PFSK-1 (cell line): Measurements from ENCODE around the gene CCL19.

Source experiments
- FOXP2 ChIP-seq: optimal IDR thresholded peaks from 2 replicates; pipeline ENCODE3; 2011; ENCODE audit warnings: borderline replicate concordance, control low read depth, inconsistent platforms; ENCODE audit not compliant: insufficient read depth; ENCODE audit errors: extremely low read length, extremely low read depth
- POLR2AphosphoS5 ChIP-seq: IDR thresholded peaks from 2 replicates; pipeline ENCODE4 v1.6.1; 2012; ENCODE audit warnings: low read depth, mild to moderate bottlenecking, control low read depth, low read length, moderate library complexity
- SIN3A ChIP-seq: IDR thresholded peaks from 2 replicates; pipeline ENCODE4 v1.6.1; 2012; ENCODE audit warnings: mild to moderate bottlenecking, low read length, moderate library complexity, borderline replicate concordance; ENCODE audit not compliant: insufficient read depth
- TAF1 ChIP-seq: IDR thresholded peaks from 2 replicates; pipeline ENCODE4 v1.6.1; 2012; ENCODE audit warnings: low read length, control low read depth, borderline replicate concordance; ENCODE audit not compliant: insufficient read depth
- TF ChIP-seq, protein P1 (sequence below), 2 experiments: IDR thresholded peaks; 2 replicates each; pipeline versions ENCODE4 v1.6.1 to v1.8.0; 2011 to 2012; ENCODE audit warnings: low read depth in 2 of 2, low read length in 2 of 2, control low read depth in 1 of 2, inconsistent platforms in 1 of 2, mild to moderate bottlenecking in 1 of 2, moderate library complexity in 1 of 2; ENCODE audit not compliant: insufficient read depth in 1 of 2

Gene CCL19

DNA sequence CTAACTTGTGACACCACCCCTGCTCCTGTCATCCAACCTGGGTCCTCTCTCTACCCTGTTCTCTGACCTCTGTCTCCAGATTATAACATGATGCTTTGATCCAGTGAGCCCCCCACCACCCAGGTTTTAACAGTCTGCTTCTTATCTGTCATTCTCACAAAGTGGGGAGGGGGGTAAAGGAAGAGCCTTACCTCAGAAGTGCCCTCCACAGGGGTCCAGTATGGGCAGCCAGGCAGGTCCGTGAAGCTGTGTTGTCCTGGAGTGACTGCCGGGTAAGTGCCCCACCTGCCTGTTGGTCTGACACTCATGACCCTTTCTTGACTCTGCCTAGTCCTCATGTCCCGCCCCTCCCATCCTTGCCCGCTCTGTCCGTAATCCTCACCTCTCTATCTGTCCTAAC, 35.7 kb downstream of the CCL19 start:
- no peak for TF ChIP-seq POLR2AphosphoS5

DNA sequence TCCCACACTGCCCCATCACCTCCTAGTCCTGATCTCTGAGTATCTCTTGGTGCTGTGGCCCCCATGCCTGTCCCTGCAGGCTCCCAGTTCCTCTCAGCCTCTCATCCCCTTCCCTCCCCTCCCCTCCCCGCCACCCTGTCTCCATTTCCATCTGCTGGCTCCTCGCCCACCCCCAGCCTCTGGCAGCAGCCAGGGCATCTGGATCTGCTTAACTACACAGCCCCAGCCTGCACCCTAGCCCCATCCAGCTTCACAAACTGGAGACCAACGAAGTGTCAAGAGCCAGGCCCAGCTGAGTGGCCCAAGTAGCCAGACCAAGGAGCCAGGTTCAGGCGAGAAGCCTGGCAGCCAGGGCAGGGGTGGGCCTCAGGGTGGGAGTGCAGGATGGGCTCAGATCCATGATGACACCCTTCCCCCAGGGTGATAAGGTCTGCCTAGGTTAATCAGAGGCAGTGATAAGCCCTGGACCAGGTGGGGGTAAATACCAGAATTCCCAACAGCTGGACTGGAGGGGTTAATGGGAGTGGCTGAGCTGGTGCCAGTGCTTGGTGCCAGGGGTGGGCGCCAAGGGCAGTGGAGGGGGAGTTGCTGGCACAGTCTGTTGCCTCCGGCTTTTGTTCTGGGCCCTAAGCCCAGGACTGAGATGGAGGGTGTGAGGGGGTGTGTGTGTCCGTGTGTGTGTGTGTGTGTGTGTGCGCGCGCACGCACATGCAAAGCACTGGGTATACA, 36.6 kb downstream of the CCL19 start:
- TF ChIP-seq SIN3A = no peak
- TF ChIP-seq, protein P1, sequence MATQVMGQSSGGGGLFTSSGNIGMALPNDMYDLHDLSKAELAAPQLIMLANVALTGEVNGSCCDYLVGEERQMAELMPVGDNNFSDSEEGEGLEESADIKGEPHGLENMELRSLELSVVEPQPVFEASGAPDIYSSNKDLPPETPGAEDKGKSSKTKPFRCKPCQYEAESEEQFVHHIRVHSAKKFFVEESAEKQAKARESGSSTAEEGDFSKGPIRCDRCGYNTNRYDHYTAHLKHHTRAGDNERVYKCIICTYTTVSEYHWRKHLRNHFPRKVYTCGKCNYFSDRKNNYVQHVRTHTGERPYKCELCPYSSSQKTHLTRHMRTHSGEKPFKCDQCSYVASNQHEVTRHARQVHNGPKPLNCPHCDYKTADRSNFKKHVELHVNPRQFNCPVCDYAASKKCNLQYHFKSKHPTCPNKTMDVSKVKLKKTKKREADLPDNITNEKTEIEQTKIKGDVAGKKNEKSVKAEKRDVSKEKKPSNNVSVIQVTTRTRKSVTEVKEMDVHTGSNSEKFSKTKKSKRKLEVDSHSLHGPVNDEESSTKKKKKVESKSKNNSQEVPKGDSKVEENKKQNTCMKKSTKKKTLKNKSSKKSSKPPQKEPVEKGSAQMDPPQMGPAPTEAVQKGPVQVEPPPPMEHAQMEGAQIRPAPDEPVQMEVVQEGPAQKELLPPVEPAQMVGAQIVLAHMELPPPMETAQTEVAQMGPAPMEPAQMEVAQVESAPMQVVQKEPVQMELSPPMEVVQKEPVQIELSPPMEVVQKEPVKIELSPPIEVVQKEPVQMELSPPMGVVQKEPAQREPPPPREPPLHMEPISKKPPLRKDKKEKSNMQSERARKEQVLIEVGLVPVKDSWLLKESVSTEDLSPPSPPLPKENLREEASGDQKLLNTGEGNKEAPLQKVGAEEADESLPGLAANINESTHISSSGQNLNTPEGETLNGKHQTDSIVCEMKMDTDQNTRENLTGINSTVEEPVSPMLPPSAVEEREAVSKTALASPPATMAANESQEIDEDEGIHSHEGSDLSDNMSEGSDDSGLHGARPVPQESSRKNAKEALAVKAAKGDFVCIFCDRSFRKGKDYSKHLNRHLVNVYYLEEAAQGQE (IDR thresholded peaks at IDR 0.05; ENCODE audit: insufficient read depth in 1 of 2, low read depth in 2 of 2, low read length in 2 of 2) = no peak
- no peak for TF ChIP-seq POLR2AphosphoS5
- no peak for TF ChIP-seq FOXP2
- no peak for TF ChIP-seq TAF1

DNA sequence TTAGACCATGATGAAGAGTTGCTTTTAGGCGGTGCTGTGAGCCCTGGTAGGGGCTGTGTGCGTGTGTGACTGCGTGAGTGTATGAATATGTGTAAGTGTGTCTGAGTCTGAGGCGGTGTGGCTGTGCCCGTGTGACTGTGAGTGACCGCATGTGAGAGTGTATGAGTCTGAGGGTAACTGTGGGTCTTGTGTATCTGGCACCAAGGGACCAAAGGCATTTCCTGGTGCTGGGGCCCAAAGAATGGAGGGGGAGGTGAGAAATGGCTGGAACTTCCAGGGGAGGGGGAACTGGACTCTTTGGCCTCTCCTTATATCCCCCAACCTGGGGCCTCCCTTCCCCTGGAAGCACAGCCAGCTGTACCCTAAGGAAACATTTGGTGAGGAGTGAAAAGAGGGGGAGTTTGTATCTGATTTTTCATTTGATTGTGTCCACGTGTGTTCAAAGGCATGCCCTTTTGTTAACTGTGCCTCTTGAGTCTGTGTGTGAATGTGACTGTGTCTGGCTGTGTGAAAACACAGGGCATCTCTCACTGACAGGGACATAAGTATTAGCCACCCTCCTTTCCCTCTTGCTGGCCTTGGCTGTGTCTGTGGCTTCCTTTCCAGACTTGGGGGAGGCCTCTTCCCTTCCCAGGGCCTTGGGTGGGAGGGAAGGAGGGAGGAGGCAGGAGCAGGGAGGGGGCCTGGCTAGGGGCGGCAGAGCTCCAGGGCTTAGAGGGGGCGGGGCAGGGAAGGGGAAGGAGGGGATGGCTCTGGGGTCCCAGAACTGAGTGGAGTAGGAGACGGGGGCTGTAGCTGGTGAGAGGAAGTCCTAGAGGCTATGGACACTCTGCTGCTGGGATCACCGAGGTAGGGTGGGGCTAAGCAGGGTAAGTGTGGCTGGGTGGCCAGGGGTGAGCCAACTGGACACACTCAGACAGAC, 37.7 kb downstream of the CCL19 start:
- TF ChIP-seq FOXP2 (no peak), TAF1 (no peak), SIN3A (no peak), POLR2AphosphoS5 (no peak)
- TF ChIP-seq, protein P1 (IDR thresholded peaks at IDR 0.05; ENCODE audit: insufficient read depth in 1 of 2, low read depth in 2 of 2, low read length in 2 of 2) = no peak

- TF ChIP-seq, protein P1 (IDR thresholded peaks at IDR 0.05; ENCODE audit: insufficient read depth in 1 of 2, low read depth in 2 of 2, low read length in 2 of 2) = no peak
- no peak for TF ChIP-seq TAF1
- TF ChIP-seq POLR2AphosphoS5 = no peak
- TF ChIP-seq SIN3A = no peak
Observed at GRCh38 chr9:34652602-34653000, 38.5 kb downstream of the CCL19 start.

GRCh38 chr9:34651876-34652601, 39.0 kb downstream of the CCL19 start, which contains the start of gene IL11RA:
TSS of gene IL11RA (plus strand) at chr9:34652185. CDS start at chr9:34655218, 3,033 bp downstream.
- TF ChIP-seq, protein P1 (IDR thresholded peaks at IDR 0.05; ENCODE audit: insufficient read depth in 1 of 2, low read depth in 2 of 2, low read length in 2 of 2) = no peak
- no peak for TF ChIP-seq SIN3A
- peak; percentile 57; the same call in 1 of the 2 replicates for TF ChIP-seq POLR2AphosphoS5
- no peak for TF ChIP-seq TAF1
- peak; percentile 41 for TF ChIP-seq FOXP2
